Progenitor cell of endocrine pancreas (in vitro differentiated cells): ENCODE data around the gene MGA. TPM values are rescaled to one million over a fixed set of nuclear protein-coding genes. Genes with fewer than 3 reads are reported as not detected.

Experiments
- DNase-seq: peaks from one replicate; pipeline ENCODE4 v3.0.0; 2021; ENCODE audit warnings: low spot score; ENCODE audit not compliant: unreplicated experiment
- H3K27ac Mint-ChIP-seq: 2 replicates; pipeline ENCODE4 v1.8.0; 2021; ENCODE audit warnings: mild to moderate bottlenecking, moderate library complexity, mixed read lengths
- H3K27me3 Mint-ChIP-seq: 2 replicates; pipeline ENCODE4 v1.8.0; 2021; ENCODE audit warnings: mixed read lengths
- H3K36me3 Mint-ChIP-seq: 2 replicates; pipeline ENCODE4 v1.8.0; 2022; ENCODE audit warnings: mixed read lengths; ENCODE audit not compliant: insufficient read depth
- H3K4me1 Mint-ChIP-seq: 2 replicates; pipeline ENCODE4 v1.8.0; 2021; ENCODE audit warnings: low read depth, mixed read lengths
- H3K4me3 Mint-ChIP-seq: 2 replicates; pipeline ENCODE4 v1.8.0; 2021; ENCODE audit warnings: low read depth, mild to moderate bottlenecking, moderate library complexity, mixed read lengths
- H3K9me3 Mint-ChIP-seq: 2 replicates; pipeline ENCODE4 v1.8.0; 2021; ENCODE audit warnings: low read depth, mixed read lengths
- total RNA-seq: library from RNA; stranded (reverse); gene quantifications from 2 replicates; pipeline ENCODE4 v1.2.1, GENCODE V29; 2021
- TF ChIP-seq, protein P1 (sequence below): fragments of 200-600 bp; sonication (generic); IDR thresholded peaks from one replicate; pipeline ENCODE4 v1.5.0; 2021; ENCODE audit warnings: antibody characterized with exemption, mild to moderate bottlenecking; ENCODE audit not compliant: unreplicated experiment

MGA gene
- total RNA-seq, 1 donor from 2014 or later, result 71.2 TPM

DNA sequence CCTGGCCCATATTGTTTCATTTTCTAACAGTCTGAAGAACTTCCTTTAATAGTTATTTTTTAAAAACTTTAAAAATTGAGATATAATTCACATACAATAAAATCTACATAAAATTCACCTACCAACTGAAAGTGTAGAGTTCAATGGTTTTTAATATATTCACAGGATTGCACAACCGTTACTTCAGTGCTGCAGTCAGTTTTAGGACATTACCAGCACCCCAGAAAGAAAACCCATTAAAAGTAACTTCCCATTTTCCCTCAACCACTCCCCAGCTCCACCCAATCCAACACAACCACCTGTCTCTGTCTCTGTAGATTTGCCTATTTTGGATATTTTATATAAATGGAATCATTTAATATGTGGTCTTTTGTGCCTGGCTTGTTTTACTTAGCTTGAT lies 29.6 kb downstream of the MGA start:
- TF ChIP-seq, protein P1, sequence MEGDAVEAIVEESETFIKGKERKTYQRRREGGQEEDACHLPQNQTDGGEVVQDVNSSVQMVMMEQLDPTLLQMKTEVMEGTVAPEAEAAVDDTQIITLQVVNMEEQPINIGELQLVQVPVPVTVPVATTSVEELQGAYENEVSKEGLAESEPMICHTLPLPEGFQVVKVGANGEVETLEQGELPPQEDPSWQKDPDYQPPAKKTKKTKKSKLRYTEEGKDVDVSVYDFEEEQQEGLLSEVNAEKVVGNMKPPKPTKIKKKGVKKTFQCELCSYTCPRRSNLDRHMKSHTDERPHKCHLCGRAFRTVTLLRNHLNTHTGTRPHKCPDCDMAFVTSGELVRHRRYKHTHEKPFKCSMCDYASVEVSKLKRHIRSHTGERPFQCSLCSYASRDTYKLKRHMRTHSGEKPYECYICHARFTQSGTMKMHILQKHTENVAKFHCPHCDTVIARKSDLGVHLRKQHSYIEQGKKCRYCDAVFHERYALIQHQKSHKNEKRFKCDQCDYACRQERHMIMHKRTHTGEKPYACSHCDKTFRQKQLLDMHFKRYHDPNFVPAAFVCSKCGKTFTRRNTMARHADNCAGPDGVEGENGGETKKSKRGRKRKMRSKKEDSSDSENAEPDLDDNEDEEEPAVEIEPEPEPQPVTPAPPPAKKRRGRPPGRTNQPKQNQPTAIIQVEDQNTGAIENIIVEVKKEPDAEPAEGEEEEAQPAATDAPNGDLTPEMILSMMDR, result no peak
- no peak for DNase-seq
- no peaks in the 10 kb centered on the region for H3K27me3 Mint-ChIP-seq
- H3K36me3 Mint-ChIP-seq, result peaks cover 1% of the 10 kb centered on the region
- H3K4me3 Mint-ChIP-seq, result no peak overlapping the region
- peaks cover 25% of the 10 kb centered on the region for H3K4me1 Mint-ChIP-seq
- no peaks in the 10 kb centered on the region for H3K9me3 Mint-ChIP-seq
- H3K27ac Mint-ChIP-seq, result no peak overlapping the region

DNA sequence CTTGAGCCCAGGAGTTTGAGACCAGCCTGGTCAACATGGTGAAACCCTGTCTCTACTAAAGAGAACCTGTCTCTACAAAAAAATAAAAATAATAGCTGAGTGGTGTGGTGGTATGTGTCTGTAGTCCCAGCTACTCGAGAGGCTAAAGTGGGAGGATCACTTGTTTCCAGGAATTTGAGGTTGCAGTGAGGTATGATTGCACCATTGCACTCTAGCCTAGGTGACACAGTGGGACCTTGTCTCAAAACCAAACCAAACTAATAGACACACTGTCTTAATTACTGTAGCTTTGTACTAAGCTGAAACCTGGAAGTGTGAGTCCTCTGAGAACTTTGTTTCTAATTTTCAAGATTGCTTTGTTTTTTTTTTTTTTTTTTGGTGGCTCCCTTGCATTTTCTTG lies 30.4 kb downstream of the MGA start:
- peaks cover 1% of the 10 kb centered on the region for H3K36me3 Mint-ChIP-seq
- no peak overlapping the region for H3K4me3 Mint-ChIP-seq
- no peaks in the 10 kb centered on the region for H3K9me3 Mint-ChIP-seq
- TF ChIP-seq, protein P1, result no peak
- DNase-seq, result no peak
- no peak overlapping the region for H3K27ac Mint-ChIP-seq
- H3K27me3 Mint-ChIP-seq, result no peaks in the 10 kb centered on the region
- H3K4me1 Mint-ChIP-seq, result peaks cover 25% of the 10 kb centered on the region

DNA sequence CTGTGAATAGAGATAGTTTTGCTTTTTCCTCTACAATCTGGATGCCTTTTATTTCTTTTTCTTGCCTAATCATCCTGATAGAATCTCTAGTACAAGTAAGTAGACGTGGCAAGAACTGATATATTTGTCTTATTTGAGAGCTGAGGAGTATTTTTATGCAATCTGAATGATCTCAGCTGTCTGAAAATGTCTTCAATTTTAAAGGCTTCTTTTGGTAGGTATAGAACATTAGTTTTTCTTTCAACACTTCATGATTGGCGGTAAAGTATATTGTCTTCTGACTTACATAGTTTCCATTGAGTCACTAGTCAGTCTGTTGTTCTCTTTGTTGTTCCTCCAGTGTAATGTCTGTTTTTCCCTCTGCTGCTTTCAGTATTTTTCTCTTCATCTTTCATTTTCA lies 31.3 kb downstream of the MGA start:
- Mint-ChIP-seq H3K27me3 (no peaks in the 10 kb centered on the region), H3K9me3 (no peaks in the 10 kb centered on the region), H3K4me3 (no peak overlapping the region), H3K36me3 (no peaks in the 10 kb centered on the region), H3K27ac (peak overlapping the region; percentile 18), H3K4me1 (peaks cover 24% of the 10 kb centered on the region)
- TF ChIP-seq, protein P1, result no peak
- no peak for DNase-seq

DNA sequence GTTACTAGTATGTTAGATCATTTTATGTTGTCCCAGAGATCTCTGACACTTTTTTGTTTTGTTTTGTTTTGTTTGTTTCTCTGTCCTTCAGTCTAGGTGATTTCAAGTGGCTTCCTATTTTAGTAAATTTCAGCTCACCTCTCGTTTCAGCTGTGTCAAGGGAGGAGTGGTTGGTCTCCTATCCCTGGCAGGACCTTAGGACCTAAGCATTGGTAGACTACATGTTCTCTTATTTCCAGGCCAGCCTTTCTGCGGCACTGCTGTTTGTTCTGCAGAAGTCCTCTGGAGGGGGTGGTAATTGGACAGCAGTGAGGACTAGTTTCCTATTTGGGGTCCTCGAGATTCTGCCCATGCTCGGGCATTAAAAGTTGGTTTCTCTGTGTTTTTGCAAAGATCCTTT lies 31.8 kb downstream of the MGA start:
- Mint-ChIP-seq H3K27me3 (no peaks in the 10 kb centered on the region), H3K4me3 (no peak overlapping the region), H3K9me3 (no peaks in the 10 kb centered on the region), H3K4me1 (peaks cover 18% of the 10 kb centered on the region), H3K36me3 (no peaks in the 10 kb centered on the region), H3K27ac (peak overlapping the region; percentile 18)
- TF ChIP-seq, protein P1, result no peak
- DNase-seq, result no peak

DNA sequence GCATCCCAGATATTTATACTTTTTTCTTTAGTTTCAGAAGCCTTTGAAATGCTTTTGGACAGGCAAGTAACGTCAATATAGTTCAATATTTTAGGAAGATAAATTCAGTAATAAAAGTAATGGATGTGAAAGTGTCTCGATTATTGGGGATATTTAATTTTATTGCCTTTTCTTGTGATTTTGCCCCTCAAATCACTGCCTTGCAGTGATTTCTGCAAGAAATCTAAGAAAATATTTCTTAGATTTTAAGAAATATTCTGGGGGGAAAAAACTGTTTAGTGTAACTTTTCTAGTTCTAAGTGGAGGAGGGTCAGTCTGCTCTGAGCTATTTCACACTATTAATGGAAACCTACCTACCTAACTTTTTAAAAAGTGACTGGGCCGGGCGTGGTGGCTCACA lies 33.6 kb downstream of the MGA start:
- Mint-ChIP-seq H3K36me3 (no peaks in the 10 kb centered on the region), H3K9me3 (no peaks in the 10 kb centered on the region), H3K4me1 (peaks cover 9% of the 10 kb centered on the region), H3K27me3 (no peaks in the 10 kb centered on the region), H3K27ac (no peak overlapping the region), H3K4me3 (no peak overlapping the region)
- TF ChIP-seq, protein P1, result no peak
- DNase-seq, result no peak
